Esophagus muscularis mucosa (tissue), 4 donors: ENCODE data around the gene SRMS.

ENCODE experiments used
- CTCF ChIP-seq, 3 experiments: fragments of 200-600 bp in 2 of 3; fragments of 450-650 bp in 1 of 3; sonication (generic) in 2 of 3; IDR thresholded peaks; one replicate each; pipeline ENCODE4 v1.5.1; 2017 to 2019; ENCODE audit warnings: antibody characterized with exemption in 3 of 3, mild to moderate bottlenecking in 2 of 3, moderate library complexity in 1 of 3
- EP300 ChIP-seq: sonication (generic); formaldehyde crosslinking; IDR thresholded peaks from one replicate; pipeline ENCODE4 v1.6.1; 2017; ENCODE audit warnings: antibody characterized with exemption
- POLR2A ChIP-seq: fragments of 450-650 bp; IDR thresholded peaks from one replicate; pipeline ENCODE4 v1.6.1; 2017; ENCODE audit warnings: antibody characterized with exemption, moderate library complexity, mild to moderate bottlenecking, low read depth

DNA sequence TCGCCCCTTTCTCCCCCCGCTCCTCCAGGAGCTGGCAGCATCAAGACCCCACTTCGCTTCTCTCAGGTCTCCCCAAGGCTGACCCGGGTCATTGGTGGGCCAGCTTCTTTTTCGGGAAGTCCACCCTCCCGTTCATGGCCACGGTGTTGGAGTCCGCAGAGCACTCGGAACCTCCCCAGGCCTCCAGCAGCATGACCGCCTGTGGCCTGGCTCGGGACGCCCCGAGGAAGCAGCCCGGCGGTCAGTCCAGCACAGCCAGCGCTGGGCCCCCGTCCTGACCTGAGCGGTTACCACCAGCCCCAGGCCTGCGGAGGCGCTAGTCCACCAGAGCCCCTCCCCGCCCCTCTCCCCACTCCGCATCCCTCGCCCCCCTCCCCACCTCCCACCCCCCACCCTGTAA is 25.9 kb downstream of the SRMS start:
- TF ChIP-seq CTCF (IDR thresholded peaks at IDR 0.05): no peak
- TF ChIP-seq EP300: no peak
- no peak for TF ChIP-seq POLR2A
